GM21786 (cell line): ENCODE data around the gene KCTD11.

Experiments
- ATAC-seq: cut with Tn5 transposase; IDR thresholded peaks from one replicate; pipeline ENCODE4 v1.9.1; 2021; ENCODE audit not compliant: unreplicated experiment

KCTD11 gene

DNA sequence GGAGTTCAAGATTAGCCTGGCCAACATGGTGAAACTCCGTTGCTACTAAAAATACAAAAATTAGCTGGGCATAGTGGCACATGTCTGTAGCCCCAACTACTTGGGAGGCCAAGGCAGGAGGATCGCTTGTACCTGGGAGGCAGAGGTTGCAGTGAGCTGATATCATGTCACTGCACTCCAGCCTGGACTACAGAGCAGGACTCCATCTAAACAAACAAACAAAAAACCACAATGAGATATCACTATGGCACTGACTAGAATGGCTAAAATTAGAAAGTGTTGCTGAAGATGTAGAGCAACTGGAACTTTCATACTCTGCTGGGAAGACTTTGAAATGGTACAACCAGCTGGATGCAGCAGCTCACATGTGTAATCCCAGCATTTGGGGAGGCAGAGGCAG lies 22.4 kb downstream of the KCTD11 start:
- ATAC-seq, result no peak

DNA sequence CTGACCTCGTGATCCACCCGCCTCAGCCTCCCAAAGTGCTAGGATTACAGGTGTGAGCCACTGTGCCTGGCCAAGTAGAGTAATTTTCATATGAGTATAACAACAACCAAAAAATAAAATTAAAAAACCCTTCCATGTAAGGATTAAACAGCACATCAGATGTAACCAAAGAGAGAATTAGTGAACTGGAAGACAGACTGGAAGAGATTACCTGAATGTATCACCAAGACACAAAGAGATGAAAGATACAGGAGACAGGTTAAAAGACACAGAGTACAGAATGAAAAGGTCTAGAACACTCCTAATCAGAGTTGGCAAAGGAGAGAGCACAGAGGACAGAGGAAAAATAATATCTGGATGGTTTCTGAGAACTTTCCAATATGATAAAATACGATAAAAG lies 27.2 kb downstream of the KCTD11 start:
- ATAC-seq, result no peak

DNA sequence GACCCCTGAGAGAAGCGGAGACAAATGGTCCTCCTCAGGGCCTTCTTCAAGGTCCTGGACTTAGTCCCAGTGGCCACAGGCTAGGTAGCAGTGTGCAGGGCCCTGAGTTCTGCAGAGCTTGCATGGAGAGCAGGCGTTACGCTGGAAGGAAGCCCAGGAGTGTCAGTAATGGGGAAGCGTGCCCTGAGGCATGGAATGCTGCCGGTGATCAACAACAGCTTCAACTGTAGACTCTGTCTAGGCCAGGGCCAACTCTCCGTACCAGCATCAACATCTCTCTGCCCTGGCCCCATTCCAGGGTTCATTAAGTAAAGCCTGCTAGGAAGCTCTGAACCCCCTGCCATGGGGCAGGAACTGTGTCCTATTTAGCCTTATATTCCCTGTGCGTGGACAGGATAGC lies 28.4 kb downstream of the KCTD11 start:
- ATAC-seq, result no peak

GRCh38 chr17:7380855-7381683 lies 29.1 kb downstream of the KCTD11 start, which contains the start of gene TNK1:
TNK1 (plus strand) TSS chr17:7381089; CDS start chr17:7382927, 1,838 bp downstream.
- no peak for ATAC-seq

DNA sequence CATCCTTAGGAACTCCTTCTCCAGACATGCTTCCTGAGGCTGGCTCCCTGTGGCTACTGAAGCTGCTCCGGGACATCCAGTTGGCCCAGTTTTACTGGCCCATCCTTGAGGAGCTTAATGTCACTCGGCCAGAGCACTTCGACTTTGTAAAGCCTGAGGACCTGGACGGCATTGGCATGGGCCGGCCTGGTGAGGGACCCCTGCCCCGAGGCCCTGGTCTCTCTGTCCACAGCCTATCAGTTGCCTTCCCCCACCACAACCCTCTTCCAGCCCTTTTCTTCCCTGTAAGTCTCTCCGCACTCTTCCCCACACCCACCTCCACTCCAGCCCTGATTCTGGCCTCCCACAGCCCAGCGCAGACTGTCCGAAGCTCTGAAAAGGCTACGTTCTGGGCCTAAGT lies 30.9 kb downstream of the KCTD11 start:
- no peak for ATAC-seq

DNA sequence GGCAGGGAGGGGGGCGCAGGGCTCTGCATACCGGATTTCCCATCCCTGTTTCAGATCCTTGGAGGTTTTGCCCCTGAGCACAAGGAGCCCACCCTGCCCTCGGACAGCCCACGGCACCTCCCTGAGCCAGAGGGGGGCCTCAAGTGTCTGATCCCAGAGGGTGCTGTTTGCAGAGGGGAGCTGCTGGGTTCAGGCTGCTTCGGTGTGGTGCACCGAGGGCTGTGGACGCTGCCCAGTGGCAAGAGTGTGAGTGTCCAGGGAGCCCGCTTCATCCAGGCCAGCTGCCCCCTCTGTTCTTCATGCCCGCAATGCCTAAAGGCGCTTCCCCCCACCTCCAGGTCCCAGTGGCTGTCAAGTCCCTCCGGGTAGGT lies 31.4 kb downstream of the KCTD11 start:
- no peak for ATAC-seq

DNA sequence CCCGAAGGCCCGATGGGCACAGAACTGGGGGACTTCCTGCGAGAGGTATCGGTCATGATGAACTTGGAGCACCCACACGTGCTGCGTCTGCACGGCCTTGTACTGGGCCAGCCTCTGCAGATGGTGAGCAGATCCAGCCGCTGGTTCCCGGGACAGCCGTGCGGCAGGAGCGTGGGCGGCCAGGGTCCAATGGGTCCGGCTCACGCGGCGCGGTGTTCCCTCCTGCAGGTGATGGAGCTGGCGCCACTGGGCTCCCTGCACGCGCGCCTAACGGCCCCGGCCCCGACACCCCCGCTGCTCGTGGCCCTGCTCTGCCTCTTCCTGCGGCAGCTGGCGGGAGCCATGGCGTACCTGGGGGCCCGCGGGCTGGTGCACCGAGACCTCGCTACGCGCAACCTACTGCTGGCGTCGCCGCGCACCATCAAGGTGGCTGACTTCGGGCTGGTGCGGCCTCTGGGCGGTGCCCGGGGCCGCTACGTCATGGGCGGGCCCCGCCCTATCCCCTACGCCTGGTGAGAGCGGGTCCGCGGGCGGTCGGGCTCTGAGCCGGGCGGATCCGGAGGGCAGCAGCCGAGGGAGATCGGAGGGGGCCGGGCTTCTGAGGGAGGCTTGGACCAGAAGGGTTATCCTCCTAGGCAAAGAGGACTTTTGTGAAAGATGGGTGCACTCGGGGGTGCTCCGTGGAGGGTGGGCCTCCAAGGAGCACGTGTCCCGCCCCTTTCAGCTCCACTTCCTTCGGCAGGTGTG lies 32.0 kb downstream of the KCTD11 start:
- ATAC-seq, result no peak

GRCh38 chr17:7384489-7385081 lies 32.6 kb downstream of the KCTD11 start:
- no peak for ATAC-seq

- ATAC-seq, result no peak
Measured at GRCh38 chr17:7388856-7389255, 36.9 kb downstream of the KCTD11 start.

GRCh38 chr17:7389924-7390910 lies 38.3 kb downstream of the KCTD11 start:
- ATAC-seq, result no peak

DNA sequence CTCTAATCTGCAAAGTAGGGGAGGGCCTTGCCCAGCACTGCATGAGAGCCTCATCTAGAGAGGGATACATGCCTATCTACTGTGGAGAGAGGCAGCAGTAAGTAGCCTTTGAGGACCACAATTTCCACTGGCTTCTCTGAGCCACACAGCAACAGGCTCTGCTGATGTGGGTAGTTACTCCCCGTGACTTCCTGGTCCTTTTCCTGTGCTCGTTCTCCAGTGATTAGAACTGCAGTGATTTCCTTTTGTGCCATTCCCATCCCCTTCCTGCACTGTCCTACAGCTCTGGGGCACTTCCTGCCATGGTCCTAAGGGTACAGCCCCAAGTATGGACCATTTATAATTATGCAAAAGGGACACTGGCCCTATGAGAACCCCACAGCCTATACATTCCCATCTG lies 39.3 kb downstream of the KCTD11 start:
- no peak for ATAC-seq

DNA sequence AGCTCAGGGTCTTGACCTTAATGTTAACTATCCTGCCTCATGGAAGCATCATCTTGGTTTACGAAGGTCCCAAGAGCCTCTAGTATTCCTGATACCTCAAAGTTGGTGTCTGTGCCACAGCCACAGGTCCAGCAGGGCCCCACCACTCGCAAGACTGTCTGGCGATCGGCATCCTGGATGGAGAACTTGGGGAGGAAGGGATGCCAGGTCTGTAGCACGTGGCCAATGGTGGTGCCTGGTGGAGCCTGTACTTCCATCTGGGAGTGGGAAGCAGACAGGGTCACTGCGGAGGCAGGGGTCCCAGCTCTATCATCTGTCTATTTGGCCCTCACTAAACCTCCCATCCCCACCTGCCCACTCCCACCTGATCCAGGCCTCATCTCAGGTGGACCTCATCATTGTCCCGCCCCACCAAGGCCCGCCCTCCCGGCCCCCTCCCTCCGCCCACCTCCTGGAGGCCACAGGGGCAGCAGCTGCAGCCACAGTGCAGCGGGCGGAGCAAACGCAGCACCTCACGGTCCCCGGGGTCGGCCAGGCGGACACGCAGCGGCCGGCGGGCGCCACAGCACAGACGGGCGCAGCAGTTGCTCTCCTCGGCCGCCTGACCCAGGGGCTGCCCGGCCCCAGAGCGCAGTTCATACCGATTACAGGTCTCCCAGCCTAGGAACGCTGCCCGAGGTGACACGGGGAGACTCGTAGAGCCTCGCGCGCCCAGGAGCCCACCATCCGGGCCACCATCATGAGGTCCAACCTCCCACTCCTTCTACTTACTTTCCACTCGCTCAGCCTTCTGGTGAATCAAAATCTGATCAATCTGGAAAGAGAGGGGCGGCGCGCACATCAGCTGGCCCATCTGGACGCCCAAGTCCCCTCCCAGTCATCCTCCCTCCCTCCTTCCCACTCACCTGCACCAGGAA lies 41.0 kb downstream of the KCTD11 start:
- no peak for ATAC-seq

- ATAC-seq, result peak; percentile 36
Measured at GRCh38 chr17:7393613-7394451, 41.9 kb downstream of the KCTD11 start.

DNA sequence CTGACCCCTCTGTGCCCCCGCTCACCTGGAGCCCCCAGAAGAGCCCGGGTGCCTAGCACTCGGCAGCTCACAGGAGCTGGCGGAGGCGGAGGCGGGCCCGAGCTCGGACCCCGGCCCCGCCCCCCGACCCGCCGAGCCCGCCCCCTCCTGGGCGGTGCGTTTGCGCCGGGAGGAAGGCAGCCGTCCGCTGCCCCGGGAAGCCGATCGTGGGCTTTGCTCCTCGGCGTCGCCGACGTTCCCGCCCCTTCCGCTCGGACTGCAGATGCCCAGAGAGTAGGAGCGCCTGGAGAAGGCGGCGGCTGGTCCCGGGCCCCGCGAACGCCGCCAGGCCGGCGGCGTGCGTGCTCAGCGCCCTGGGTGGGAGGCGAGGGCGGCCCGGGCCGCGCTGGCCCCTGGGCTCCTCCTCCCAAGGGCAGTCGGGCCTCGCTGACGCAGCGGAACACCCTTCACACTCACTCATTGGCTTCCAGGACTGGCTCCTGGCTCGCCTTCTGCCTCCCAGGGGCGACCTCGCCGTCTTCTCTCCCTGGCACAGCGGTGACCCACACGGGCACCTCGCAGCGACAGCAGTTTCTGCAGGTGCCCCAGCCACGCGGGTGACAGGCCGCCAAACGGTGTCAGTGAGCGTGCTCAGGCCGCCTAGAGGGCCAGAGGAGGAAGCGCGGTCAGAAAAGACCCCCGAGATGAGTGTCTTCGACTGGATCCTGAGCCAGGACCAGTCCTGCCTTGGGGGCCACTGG lies 42.7 kb downstream of the KCTD11 start, which contains the start of gene PLSCR3:
Gene PLSCR3 (minus strand): TSS at position 74 of the 740 bp plus-strand sequence. CDS start 415 bp downstream, outside the sequence.
- ATAC-seq, result peak; percentile 71

DNA sequence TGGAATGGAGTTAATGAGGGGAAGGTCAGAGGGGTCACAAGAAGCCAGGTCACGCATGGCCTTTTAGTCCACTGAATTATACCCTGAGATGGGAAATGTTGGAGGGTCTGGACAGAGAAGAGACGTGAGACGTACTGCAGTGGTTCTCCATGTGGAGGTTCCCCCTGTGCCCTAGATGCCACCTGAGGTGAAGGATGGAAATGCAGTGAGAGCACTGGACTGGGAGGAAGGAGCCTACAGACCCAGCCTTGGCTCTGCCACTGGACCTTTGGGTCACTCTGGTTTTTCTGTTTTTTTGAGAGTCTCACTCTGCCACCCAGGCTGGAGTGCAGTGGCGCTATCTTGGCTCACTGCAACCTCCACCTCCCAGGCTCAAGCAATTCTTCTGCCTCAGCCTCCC lies 44.2 kb downstream of the KCTD11 start:
- ATAC-seq, result no peak

DNA sequence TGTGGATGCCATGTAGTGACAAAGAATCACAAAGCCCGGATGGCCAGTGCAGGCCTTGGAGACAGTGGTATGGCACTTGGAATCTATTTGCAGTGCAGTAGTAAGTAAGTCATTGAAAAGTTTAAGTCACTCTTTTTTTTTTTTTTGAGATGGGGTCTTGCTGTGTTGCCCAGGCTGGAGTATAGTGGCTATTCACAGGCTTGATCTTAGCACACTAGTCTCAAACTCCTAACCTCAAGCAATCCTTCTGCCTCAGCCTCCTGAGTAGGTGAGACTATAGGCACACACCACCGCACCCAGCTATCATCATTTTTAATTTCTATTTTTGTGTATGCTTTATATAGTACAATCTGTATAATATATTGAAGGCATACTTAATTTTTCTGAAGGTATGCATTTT lies 46.6 kb downstream of the KCTD11 start:
- no peak for ATAC-seq

DNA sequence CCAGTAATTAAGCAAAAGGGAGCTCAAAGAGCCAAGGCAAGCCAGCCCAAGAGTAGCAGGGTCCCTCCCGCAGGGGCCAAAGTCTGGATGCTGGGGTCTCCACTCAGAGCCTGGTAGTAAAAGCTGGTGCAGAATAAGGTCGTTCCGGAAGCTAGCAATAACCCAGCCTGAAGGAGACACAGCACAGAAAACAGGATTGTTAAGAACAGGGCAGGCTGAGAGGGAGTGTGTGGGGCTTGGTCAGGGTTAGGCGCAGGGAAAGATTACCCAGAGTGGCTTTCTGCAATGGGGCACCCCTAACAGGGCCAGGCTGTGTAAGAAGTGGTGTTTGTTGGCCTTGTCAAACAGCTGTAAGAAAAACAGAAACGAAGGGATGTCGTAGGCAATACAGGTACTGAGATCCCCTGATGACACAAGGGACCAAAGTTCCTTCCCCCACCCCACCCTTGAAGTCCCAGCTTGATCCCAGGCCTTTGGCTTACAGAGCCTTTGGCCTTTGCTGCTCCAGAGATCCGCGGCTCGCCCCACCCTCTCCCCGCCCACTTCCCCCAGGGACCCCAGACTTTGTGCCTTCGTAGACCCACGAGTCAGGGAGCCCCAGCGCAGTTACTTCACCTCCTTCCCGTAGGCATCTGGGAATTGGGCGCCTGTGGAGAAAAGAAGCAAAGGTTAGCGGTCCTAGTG lies 51.2 kb downstream of the KCTD11 start:
- ATAC-seq, result no peak

GRCh38 chr17:7403727-7403976 lies 51.7 kb downstream of the KCTD11 start:
- ATAC-seq, result no peak
